Parathyroid adenoma (tissue), 2 donors: Measurements from ENCODE around the gene NBAS.

Experiments
- H2AFZ ChIP-seq: fragments of 300-600 bp; sonication (generic); one replicate; pipeline ENCODE4 v1.7.0; 2017; ENCODE audit warnings: antibody characterized with exemption, mild to moderate bottlenecking
- H3K27ac ChIP-seq: fragments of 300-600 bp; sonication (generic); one replicate; pipeline ENCODE4 v1.7.0; 2017
- H3K27me3 ChIP-seq: fragments of 300-600 bp; sonication (generic); one replicate; pipeline ENCODE4 v1.7.0; 2017; ENCODE audit warnings: low read length; ENCODE audit not compliant: control insufficient read depth, insufficient read depth
- H3K36me3 ChIP-seq: fragments of 300-600 bp; sonication (generic); one replicate; pipeline ENCODE4 v1.7.0; 2017; ENCODE audit warnings: low read length; ENCODE audit not compliant: control insufficient read depth, insufficient read depth
- H3K4me1 ChIP-seq: fragments of 300-600 bp; sonication (generic); one replicate; pipeline ENCODE4 v1.7.0; 2017; ENCODE audit warnings: control low read depth
- H3K4me2 ChIP-seq: fragments of 300-600 bp; sonication (generic); one replicate; pipeline ENCODE4 v1.7.0; 2017; ENCODE audit warnings: low read length
- H3K4me3 ChIP-seq: fragments of 300-600 bp; sonication (generic); one replicate; pipeline ENCODE4 v1.7.0; 2017; ENCODE audit warnings: low read depth, low read length
- H3K79me2 ChIP-seq: fragments of 300-600 bp; sonication (generic); one replicate; pipeline ENCODE4 v1.7.0; 2017; ENCODE audit warnings: control low read depth
- H3K9ac ChIP-seq: fragments of 300-600 bp; sonication (generic); one replicate; pipeline ENCODE4 v1.7.0; 2017; ENCODE audit warnings: mild to moderate bottlenecking
- H3K9me3 ChIP-seq: fragments of 300-600 bp; sonication (generic); one replicate; pipeline ENCODE4 v1.7.0; 2017; ENCODE audit warnings: low read length; ENCODE audit not compliant: control insufficient read depth
- CTCF ChIP-seq: fragments of 300-600 bp; sonication (generic); IDR thresholded peaks from one replicate; pipeline ENCODE4 v1.7.0; 2017; ENCODE audit warnings: antibody characterized with exemption, mild to moderate bottlenecking
- donor health status: primary hyperparathyroidism.

NBAS gene

DNA sequence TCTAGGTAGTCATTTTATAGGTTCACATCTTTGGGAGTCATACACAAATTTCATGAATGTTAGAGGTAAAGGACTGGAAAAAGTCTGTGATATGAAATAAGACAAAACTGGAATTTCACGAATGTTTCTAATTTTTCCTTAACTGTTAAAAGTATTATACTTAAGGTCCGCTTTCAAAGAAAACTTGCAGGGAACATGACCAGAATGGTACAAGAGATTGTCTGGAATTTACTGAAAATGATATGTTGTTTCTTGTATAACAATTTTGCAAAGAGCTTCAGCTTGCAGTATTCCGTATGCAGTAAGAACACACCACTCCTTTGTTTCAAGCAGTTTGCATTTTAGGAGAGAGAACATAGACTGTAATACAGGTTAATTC is 32.2 kb upstream of the NBAS start:
- no peak for TF ChIP-seq CTCF
- Histone ChIP-seq H3K4me2 (no peak overlapping the region), H3K4me3 (peak overlapping the region; percentile 86)

GRCh38 chr2:15591692-15592463 is 30.7 kb upstream of the NBAS start, which contains the start of gene DDX1:
Gene DDX1 (plus strand): TSS chr2:15591868. CDS start chr2:15591934, 66 bp downstream.
- H3K4me2 ChIP-seq, result peak within 1 kb of the TSS; percentile 74
- H3K9me3 ChIP-seq, result no peaks in the 10 kb centered on the region
- H3K9ac ChIP-seq, result peak within 1 kb of the TSS; percentile 77
- H3K79me2 ChIP-seq, result peaks cover 7% of the 10 kb centered on the region
- peak within 1 kb of the TSS; percentile 86 for H3K4me3 ChIP-seq
- peak; percentile 4 for TF ChIP-seq CTCF
- peak within 1 kb of the TSS; percentile 94 for H2AFZ ChIP-seq
- no peaks in the 10 kb centered on the region for H3K27me3 ChIP-seq
- no peaks in the 10 kb centered on the region for H3K36me3 ChIP-seq
- peak within 1 kb of the TSS; percentile 90 for H3K27ac ChIP-seq
- H3K4me1 ChIP-seq, result no peaks in the 10 kb centered on the region

More for the DNA sequence above, 32.2 kb upstream of the NBAS start:
- H3K9me3 ChIP-seq, result no peaks in the 10 kb centered on the region
- no peaks in the 10 kb centered on the region for H3K27me3 ChIP-seq
- no peaks in the 10 kb centered on the region for H3K36me3 ChIP-seq
- H2AFZ ChIP-seq, result no peak overlapping the region
- H3K27ac ChIP-seq, result no peak overlapping the region
- H3K4me1 ChIP-seq, result no peaks in the 10 kb centered on the region
- H3K9ac ChIP-seq, result no peak overlapping the region
- H3K79me2 ChIP-seq, result peaks cover 7% of the 10 kb centered on the region

DNA sequence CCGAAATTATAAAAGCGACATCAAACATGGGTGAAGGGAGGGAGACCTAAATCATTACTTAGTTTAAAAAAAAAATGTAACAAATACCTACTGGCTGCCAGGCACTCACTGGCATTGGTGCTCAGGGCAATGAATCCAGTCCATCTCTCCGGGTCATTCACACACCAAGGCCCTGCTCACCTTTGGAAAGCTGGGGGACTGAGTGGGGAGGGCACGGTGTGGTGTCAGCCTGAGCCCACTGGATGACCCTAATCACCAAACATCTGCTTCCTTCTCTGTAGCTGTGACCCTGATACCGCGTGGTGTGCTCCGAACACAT is 30.2 kb upstream of the NBAS start:
- no peak for TF ChIP-seq CTCF
- no peaks in the 10 kb centered on the region for H3K9me3 ChIP-seq
- H3K79me2 ChIP-seq, result peaks cover 7% of the 10 kb centered on the region
- no peaks in the 10 kb centered on the region for H3K27me3 ChIP-seq
- H3K4me1 ChIP-seq, result no peaks in the 10 kb centered on the region
- H3K9ac ChIP-seq, result no peak overlapping the region
- H3K4me3 ChIP-seq, result peak overlapping the region; percentile 86
- H3K36me3 ChIP-seq, result no peaks in the 10 kb centered on the region
- H3K4me2 ChIP-seq, result peak overlapping the region; percentile 74
- peak overlapping the region; percentile 94 for H2AFZ ChIP-seq
- peak overlapping the region; percentile 90 for H3K27ac ChIP-seq

- TF ChIP-seq CTCF, result peak; percentile 75
- Histone ChIP-seq H3K79me2 (peaks cover 7% of the 10 kb centered on the region), H3K9ac (no peak overlapping the region), H3K4me2 (no peak overlapping the region), H3K9me3 (no peaks in the 10 kb centered on the region), H3K36me3 (no peaks in the 10 kb centered on the region), H3K27ac (no peak overlapping the region), H3K27me3 (no peaks in the 10 kb centered on the region), H2AFZ (peak overlapping the region; percentile 13), H3K4me1 (no peaks in the 10 kb centered on the region), H3K4me3 (no peak overlapping the region)
Observed at GRCh38 chr2:15588329-15588919, 27.3 kb upstream of the NBAS start.
